KMS-11 (cell line): ENCODE results near the gene HEY2.
"Not testable (repeated sequence)": the region's sequence is repeated elsewhere in the genome, so short reads cannot be mapped to it uniquely, and the experiment has no call there.

Experiments used
- H2AFZ ChIP-seq: fragments of 200-600 bp; sonication (generic); 2 replicates; pipeline ENCODE4 v1.6.1; 2016; ENCODE audit warnings: antibody characterized with exemption, mixed run types, low read depth
- H3K27ac ChIP-seq: fragments of 200-600 bp; sonication (generic); 2 replicates; pipeline ENCODE4 v1.6.1; 2016; ENCODE audit warnings: mild to moderate bottlenecking, mixed run types
- H3K27me3 ChIP-seq: fragments of 200-600 bp; sonication (generic); 2 replicates; pipeline ENCODE4 v1.6.1; 2017; ENCODE audit warnings: mild to moderate bottlenecking, low read depth, mixed run types, moderate library complexity; ENCODE audit not compliant: insufficient read depth
- H3K36me3 ChIP-seq: fragments of 200-600 bp; sonication (generic); 2 replicates; pipeline ENCODE4 v1.6.1; 2017; ENCODE audit warnings: mild to moderate bottlenecking, mixed run types; ENCODE audit not compliant: insufficient read depth
- H3K4me1 ChIP-seq: fragments of 200-600 bp; sonication (generic); 2 replicates; pipeline ENCODE4 v1.6.1; 2016; ENCODE audit warnings: mild to moderate bottlenecking, low read depth, mixed run types; ENCODE audit not compliant: poor library complexity, severe bottlenecking
- H3K4me2 ChIP-seq: fragments of 200-600 bp; sonication (generic); 2 replicates; pipeline ENCODE4 v1.7.0; 2016; ENCODE audit warnings: mild to moderate bottlenecking, mixed run types
- H3K4me3 ChIP-seq: fragments of 200-600 bp; sonication (generic); IDR thresholded peaks from 2 replicates; pipeline ENCODE4 v1.6.1; 2017; ENCODE audit warnings: low read depth, low read length, mixed read lengths; ENCODE audit not compliant: insufficient read depth
- H3K79me2 ChIP-seq: fragments of 200-600 bp; sonication (generic); 2 replicates; pipeline ENCODE4 v1.6.1; 2016; ENCODE audit warnings: low read depth, mixed run types; ENCODE audit not compliant: insufficient read depth
- H3K9ac ChIP-seq: fragments of 200-600 bp; sonication (generic); 2 replicates; pipeline ENCODE4 v1.6.1; 2016; ENCODE audit warnings: mild to moderate bottlenecking, mixed run types
- H4K20me1 ChIP-seq: fragments of 200-600 bp; sonication (generic); 2 replicates; pipeline ENCODE4 v1.6.1; 2016; ENCODE audit warnings: mild to moderate bottlenecking, mixed run types; ENCODE audit not compliant: insufficient read depth
- CTCF ChIP-seq: fragments of 200-600 bp; sonication (generic); conservative IDR thresholded peaks from 2 replicates; pipeline ENCODE4 v1.6.1; 2017; ENCODE audit warnings: low read depth, mild to moderate bottlenecking, antibody characterized with exemption, low read length, moderate library complexity, mixed read lengths

HEY2 gene

GRCh38 chr6:125802943-125803377 is 53.5 kb downstream of the HEY2 start:
- Histone ChIP-seq H2AFZ (no peak overlapping the region), H3K4me3 (no peak overlapping the region), H3K36me3 (no peaks in the 10 kb centered on the region), H3K4me2 (no peak overlapping the region), H3K27me3 (no peaks in the 10 kb centered on the region), H3K9ac (no peak overlapping the region), H3K27ac (no peak overlapping the region), H3K4me1 (peaks cover 12% of the 10 kb centered on the region), H4K20me1 (no peaks in the 10 kb centered on the region), H3K79me2 (no peaks in the 10 kb centered on the region)
- no peak for TF ChIP-seq CTCF

GRCh38 chr6:125804264-125804663 is 54.8 kb downstream of the HEY2 start:
- no peaks in the 10 kb centered on the region for H3K27me3 ChIP-seq
- H3K79me2 ChIP-seq = no peaks in the 10 kb centered on the region
- H3K4me1 ChIP-seq = peaks cover 12% of the 10 kb centered on the region
- TF ChIP-seq CTCF = no peak
- no peak overlapping the region for H3K4me2 ChIP-seq
- no peak overlapping the region for H2AFZ ChIP-seq
- H3K4me3 ChIP-seq = no peak overlapping the region
- H3K36me3 ChIP-seq = no peaks in the 10 kb centered on the region
- no peaks in the 10 kb centered on the region for H4K20me1 ChIP-seq
- H3K27ac ChIP-seq = no peak overlapping the region
- H3K9ac ChIP-seq = no peak overlapping the region

GRCh38 chr6:125804866-125805425 is 55.5 kb downstream of the HEY2 start:
- H3K27ac ChIP-seq, H2AFZ ChIP-seq, H4K20me1 ChIP-seq, H3K79me2 ChIP-seq, H3K36me3 ChIP-seq, H3K4me2 ChIP-seq, H3K27me3 ChIP-seq, H3K4me3 ChIP-seq, H3K9ac ChIP-seq: not testable (repeated sequence)
- H3K4me1 ChIP-seq = peaks cover 12% of the 10 kb centered on the region

- Histone ChIP-seq H3K4me2 (no peak overlapping the region), H3K9ac (no peak overlapping the region), H3K4me3 (no peak overlapping the region), H3K27ac (no peak overlapping the region), H3K27me3 (no peaks in the 10 kb centered on the region), H3K79me2 (no peaks in the 10 kb centered on the region), H3K36me3 (no peaks in the 10 kb centered on the region), H2AFZ (no peak overlapping the region), H4K20me1 (no peaks in the 10 kb centered on the region), H3K4me1 (peaks cover 12% of the 10 kb centered on the region)
- TF ChIP-seq CTCF = no peak
These were observed 57.4 kb downstream of the HEY2 start for GRCh38 chr6:125806813-125807212.

GRCh38 chr6:125807293-125807692 is 57.9 kb downstream of the HEY2 start:
- Histone ChIP-seq H3K4me1 (peaks cover 12% of the 10 kb centered on the region), H3K4me2 (no peak overlapping the region), H3K4me3 (no peak overlapping the region), H2AFZ (no peak overlapping the region), H3K9ac (no peak overlapping the region), H3K36me3 (no peaks in the 10 kb centered on the region), H4K20me1 (no peaks in the 10 kb centered on the region), H3K27me3 (no peaks in the 10 kb centered on the region), H3K79me2 (no peaks in the 10 kb centered on the region), H3K27ac (no peak overlapping the region)
- TF ChIP-seq CTCF = no peak
